Measurements from ENCODE around the gene IL15RA. TPM values are rescaled to one million over a fixed set of nuclear protein-coding genes. Genes with fewer than 3 reads are reported as not detected.

Gene IL15RA
- total and polyA plus RNA-seq, 2 donors (not counting 3 experiments of a cell fraction or from before 2014, with no cell fraction given): 18.8 to 20.6 TPM

DNA sequence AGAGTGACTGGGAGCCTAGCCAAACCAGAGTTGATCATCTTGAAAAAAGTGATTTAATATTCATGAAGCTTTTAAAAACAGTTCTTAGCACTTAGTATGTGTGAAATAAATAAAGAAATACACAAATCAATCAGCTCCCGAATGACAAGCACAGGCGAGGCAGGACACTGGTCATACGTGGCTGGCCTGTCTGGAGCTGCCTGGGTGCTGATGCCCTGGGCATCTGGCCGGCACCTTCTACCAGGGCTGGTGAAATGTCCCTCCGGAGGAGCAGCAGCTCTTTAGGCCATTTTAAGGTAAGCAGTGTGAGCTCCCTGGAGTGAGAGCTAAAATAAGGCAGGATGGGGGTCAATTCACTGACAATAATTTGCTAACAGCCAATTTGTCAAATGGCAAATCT, 23.7 kb downstream of the IL15RA start:
- CTCF ChIA-PET: interaction anchor here (0.8 to 3.9 kb wide), 3 partner anchors 60 to 249 kb away, joined by 3 to 23 read pairs (median 3); partner anchors contain the start of gene PFKFB3
- FAIRE-seq: no peak
- BruUV-seq (replicated peaks): no TSS peak
- no peak for DNase-seq (ENCODE audit: low read depth, low spot score)
- no peak for TF ChIP-seq POLR2A (IDR thresholded peaks at IDR 0.05; ENCODE audit: low read depth, low read length)
- no peak for TF ChIP-seq FOS (IDR thresholded peaks at IDR 0.05; ENCODE audit: borderline replicate concordance, insufficient read depth, low read length)
- TF ChIP-seq POLR2AphosphoS5 (IDR thresholded peaks at IDR 0.05; ENCODE audit: insufficient read depth, low read depth, low read length): no peak
- no peak for TF ChIP-seq EZH2 (IDR thresholded peaks at IDR 0.05; ENCODE audit: borderline replicate concordance, low read depth, low read length, severe bottlenecking)
- TF ChIP-seq, protein P1, sequence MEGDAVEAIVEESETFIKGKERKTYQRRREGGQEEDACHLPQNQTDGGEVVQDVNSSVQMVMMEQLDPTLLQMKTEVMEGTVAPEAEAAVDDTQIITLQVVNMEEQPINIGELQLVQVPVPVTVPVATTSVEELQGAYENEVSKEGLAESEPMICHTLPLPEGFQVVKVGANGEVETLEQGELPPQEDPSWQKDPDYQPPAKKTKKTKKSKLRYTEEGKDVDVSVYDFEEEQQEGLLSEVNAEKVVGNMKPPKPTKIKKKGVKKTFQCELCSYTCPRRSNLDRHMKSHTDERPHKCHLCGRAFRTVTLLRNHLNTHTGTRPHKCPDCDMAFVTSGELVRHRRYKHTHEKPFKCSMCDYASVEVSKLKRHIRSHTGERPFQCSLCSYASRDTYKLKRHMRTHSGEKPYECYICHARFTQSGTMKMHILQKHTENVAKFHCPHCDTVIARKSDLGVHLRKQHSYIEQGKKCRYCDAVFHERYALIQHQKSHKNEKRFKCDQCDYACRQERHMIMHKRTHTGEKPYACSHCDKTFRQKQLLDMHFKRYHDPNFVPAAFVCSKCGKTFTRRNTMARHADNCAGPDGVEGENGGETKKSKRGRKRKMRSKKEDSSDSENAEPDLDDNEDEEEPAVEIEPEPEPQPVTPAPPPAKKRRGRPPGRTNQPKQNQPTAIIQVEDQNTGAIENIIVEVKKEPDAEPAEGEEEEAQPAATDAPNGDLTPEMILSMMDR (IDR thresholded peaks at IDR 0.05; ENCODE audit: extremely low read depth in 1 of 2, insufficient read depth in 1 of 2, low read depth in 1 of 2, low read length in 2 of 2): no peak
- TF ChIP-seq, protein P2, sequence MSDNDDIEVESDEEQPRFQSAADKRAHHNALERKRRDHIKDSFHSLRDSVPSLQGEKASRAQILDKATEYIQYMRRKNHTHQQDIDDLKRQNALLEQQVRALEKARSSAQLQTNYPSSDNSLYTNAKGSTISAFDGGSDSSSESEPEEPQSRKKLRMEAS (IDR thresholded peaks at IDR 0.05; ENCODE audit: insufficient read depth, insufficient read length): no peak
- no peak for TF ChIP-seq MYC (IDR thresholded peaks at IDR 0.05; ENCODE audit: low read depth, low read length)
- TF ChIP-seq GATA2 (IDR thresholded peaks at IDR 0.05; ENCODE audit: insufficient read depth, insufficient read length, low read depth, low read length): no peak
- no peak for TF ChIP-seq JUN (IDR thresholded peaks at IDR 0.05; ENCODE audit: borderline replicate concordance, insufficient read depth, insufficient read length, low read depth)
- Histone ChIP-seq H3K27ac (ENCODE audit: insufficient read depth, low read depth, low read length) (no peak overlapping the region), H3K79me2 (ENCODE audit: control insufficient read depth, insufficient read depth, low read length) (no peaks in the 10 kb centered on the region), H3K9me1 (replicated peaks; ENCODE audit: control insufficient read depth, extremely low read depth, insufficient read depth, low read length) (no peaks in the 10 kb centered on the region), H3K9me3 (replicated peaks; ENCODE audit: control insufficient read depth, insufficient read depth, low read length) (no peaks in the 10 kb centered on the region), H3K4me1 (ENCODE audit: control insufficient read depth, extremely low read depth, insufficient read depth, low read length) (peaks cover 15% of the 10 kb centered on the region), H4K20me1 (replicated peaks; ENCODE audit: control insufficient read depth, extremely low read depth, insufficient read depth, low read length) (no peaks in the 10 kb centered on the region), H3K9ac (replicated peaks; ENCODE audit: extremely low read depth, insufficient read depth, low read length) (no peak overlapping the region), H3K4me3 (replicated peaks in 1 of 3; ENCODE audit: insufficient read depth in 1 of 3, low read depth in 1 of 3, low read length in 3 of 3) (no peak overlapping the region), H3K36me3 (ENCODE audit: control insufficient read depth in 2 of 2, extremely low read depth in 1 of 2, insufficient read depth in 2 of 2, low read length in 2 of 2) (peaks cover 0 to 7% of the 10 kb centered on the region in 2 experiments), H2AFZ (ENCODE audit: low read depth, low read length) (no peak overlapping the region), H3K27me3 (ENCODE audit: control insufficient read depth in 2 of 2, insufficient read depth in 2 of 2, low read length in 2 of 2) (no peaks in the 10 kb centered on the region), H3K4me2 (ENCODE audit: insufficient read depth, low read length) (no peak overlapping the region)
- intact Hi-C loops (cut with micrococcal nuclease): no loop called here
- dilution Hi-C loops (cut with MboI; ENCODE audit: extremely low pct_ligation_motif_present, low sequenced_read_pairs): loop anchor here (25.0 kb wide), 1 partner anchor 134 kb away; the partner anchor contains the start of gene RBM17
- POLR2A ChIA-PET: no interaction called here

Measured in endothelial cell of umbilical vein (primary cell).